Measurements from ENCODE around the gene SLC6A4. TPM values are rescaled to one million over a fixed set of nuclear protein-coding genes. Genes with fewer than 3 reads are reported as not detected.

Gene SLC6A4
- total and polyA plus RNA-seq, 2 of the 8 experiments (the other 6 are each of a cell fraction or from before 2014, with no cell fraction given) = 0.09 to 0.33 TPM

DNA sequence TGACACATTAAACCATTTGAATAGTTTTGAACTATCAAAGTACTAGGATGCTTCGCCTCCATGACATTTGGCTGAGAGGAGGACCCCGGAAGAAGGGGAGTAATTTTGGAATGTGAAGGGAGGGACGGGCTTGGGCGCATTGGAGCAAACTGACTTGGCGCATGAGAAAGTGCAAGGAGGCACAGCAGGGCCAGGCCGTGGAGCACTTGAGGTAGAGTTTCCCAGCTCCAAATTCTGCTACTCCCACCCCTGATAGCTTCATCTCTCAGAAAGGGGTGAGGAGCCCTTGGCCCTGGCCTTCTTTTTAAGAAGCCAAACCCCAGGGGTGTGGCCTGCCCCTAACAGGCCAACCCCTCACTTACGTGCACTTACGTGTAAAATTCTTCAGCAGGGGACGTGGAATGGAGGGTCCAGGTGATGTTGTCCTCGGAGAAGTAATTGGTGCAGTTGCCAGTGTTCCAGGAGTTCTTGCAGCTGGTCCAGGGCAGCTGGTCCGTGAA, 17.7 kb downstream of the SLC6A4 start (continued):
- TF ChIP-seq, protein P1, sequence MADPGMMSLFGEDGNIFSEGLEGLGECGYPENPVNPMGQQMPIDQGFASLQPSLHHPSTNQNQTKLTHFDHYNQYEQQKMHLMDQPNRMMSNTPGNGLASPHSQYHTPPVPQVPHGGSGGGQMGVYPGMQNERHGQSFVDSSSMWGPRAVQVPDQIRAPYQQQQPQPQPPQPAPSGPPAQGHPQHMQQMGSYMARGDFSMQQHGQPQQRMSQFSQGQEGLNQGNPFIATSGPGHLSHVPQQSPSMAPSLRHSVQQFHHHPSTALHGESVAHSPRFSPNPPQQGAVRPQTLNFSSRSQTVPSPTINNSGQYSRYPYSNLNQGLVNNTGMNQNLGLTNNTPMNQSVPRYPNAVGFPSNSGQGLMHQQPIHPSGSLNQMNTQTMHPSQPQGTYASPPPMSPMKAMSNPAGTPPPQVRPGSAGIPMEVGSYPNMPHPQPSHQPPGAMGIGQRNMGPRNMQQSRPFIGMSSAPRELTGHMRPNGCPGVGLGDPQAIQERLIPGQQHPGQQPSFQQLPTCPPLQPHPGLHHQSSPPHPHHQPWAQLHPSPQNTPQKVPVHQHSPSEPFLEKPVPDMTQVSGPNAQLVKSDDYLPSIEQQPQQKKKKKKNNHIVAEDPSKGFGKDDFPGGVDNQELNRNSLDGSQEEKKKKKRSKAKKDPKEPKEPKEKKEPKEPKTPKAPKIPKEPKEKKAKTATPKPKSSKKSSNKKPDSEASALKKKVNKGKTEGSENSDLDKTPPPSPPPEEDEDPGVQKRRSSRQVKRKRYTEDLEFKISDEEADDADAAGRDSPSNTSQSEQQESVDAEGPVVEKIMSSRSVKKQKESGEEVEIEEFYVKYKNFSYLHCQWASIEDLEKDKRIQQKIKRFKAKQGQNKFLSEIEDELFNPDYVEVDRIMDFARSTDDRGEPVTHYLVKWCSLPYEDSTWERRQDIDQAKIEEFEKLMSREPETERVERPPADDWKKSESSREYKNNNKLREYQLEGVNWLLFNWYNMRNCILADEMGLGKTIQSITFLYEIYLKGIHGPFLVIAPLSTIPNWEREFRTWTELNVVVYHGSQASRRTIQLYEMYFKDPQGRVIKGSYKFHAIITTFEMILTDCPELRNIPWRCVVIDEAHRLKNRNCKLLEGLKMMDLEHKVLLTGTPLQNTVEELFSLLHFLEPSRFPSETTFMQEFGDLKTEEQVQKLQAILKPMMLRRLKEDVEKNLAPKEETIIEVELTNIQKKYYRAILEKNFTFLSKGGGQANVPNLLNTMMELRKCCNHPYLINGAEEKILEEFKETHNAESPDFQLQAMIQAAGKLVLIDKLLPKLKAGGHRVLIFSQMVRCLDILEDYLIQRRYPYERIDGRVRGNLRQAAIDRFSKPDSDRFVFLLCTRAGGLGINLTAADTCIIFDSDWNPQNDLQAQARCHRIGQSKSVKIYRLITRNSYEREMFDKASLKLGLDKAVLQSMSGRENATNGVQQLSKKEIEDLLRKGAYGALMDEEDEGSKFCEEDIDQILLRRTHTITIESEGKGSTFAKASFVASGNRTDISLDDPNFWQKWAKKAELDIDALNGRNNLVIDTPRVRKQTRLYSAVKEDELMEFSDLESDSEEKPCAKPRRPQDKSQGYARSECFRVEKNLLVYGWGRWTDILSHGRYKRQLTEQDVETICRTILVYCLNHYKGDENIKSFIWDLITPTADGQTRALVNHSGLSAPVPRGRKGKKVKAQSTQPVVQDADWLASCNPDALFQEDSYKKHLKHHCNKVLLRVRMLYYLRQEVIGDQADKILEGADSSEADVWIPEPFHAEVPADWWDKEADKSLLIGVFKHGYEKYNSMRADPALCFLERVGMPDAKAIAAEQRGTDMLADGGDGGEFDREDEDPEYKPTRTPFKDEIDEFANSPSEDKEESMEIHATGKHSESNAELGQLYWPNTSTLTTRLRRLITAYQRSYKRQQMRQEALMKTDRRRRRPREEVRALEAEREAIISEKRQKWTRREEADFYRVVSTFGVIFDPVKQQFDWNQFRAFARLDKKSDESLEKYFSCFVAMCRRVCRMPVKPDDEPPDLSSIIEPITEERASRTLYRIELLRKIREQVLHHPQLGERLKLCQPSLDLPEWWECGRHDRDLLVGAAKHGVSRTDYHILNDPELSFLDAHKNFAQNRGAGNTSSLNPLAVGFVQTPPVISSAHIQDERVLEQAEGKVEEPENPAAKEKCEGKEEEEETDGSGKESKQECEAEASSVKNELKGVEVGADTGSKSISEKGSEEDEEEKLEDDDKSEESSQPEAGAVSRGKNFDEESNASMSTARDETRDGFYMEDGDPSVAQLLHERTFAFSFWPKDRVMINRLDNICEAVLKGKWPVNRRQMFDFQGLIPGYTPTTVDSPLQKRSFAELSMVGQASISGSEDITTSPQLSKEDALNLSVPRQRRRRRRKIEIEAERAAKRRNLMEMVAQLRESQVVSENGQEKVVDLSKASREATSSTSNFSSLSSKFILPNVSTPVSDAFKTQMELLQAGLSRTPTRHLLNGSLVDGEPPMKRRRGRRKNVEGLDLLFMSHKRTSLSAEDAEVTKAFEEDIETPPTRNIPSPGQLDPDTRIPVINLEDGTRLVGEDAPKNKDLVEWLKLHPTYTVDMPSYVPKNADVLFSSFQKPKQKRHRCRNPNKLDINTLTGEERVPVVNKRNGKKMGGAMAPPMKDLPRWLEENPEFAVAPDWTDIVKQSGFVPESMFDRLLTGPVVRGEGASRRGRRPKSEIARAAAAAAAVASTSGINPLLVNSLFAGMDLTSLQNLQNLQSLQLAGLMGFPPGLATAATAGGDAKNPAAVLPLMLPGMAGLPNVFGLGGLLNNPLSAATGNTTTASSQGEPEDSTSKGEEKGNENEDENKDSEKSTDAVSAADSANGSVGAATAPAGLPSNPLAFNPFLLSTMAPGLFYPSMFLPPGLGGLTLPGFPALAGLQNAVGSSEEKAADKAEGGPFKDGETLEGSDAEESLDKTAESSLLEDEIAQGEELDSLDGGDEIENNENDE (IDR thresholded peaks at IDR 0.05; ENCODE audit: insufficient replicate concordance, low read length) = no peak
- TF ChIP-seq, protein P2, sequence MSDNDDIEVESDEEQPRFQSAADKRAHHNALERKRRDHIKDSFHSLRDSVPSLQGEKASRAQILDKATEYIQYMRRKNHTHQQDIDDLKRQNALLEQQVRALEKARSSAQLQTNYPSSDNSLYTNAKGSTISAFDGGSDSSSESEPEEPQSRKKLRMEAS (IDR thresholded peaks at IDR 0.05) = no peak
- no peak for TF ChIP-seq CBX8 (IDR thresholded peaks at IDR 0.05; ENCODE audit: borderline replicate concordance, low read depth, low read length)
- no peak for TF ChIP-seq SRF (IDR thresholded peaks at IDR 0.05; ENCODE audit: low read depth, low read length)

All from H1 (cell line).